T-helper 2 cell treated with Interferon-gamma antibody and Interleukin-4, amounts not matched to agents 5 μg/mL and 100 μg/mL, for 36 hours (primary cell): ENCODE data around the gene MTHFD1L.
"Not testable (repeated sequence)": the region's sequence is repeated elsewhere in the genome, so short reads cannot be mapped to it uniquely, and the experiment has no call there.

Source experiments
- DNase-seq: peaks from one replicate; pipeline ENCODE4 v3.0.0; 2021; ENCODE audit warnings: low spot score
- H3K27ac Mint-ChIP-seq: one replicate; pipeline ENCODE4 v1.8.0; 2021; ENCODE audit warnings: mild to moderate bottlenecking, mixed read lengths
- H3K27me3 Mint-ChIP-seq: one replicate; pipeline ENCODE4 v1.8.0; 2021; ENCODE audit warnings: low read depth, mixed read lengths
- H3K36me3 Mint-ChIP-seq: one replicate; pipeline ENCODE4 v1.8.0; 2021; ENCODE audit warnings: low read depth, mixed read lengths
- H3K4me1 Mint-ChIP-seq: one replicate; pipeline ENCODE4 v1.8.0; 2021; ENCODE audit warnings: low read depth, mixed read lengths
- H3K4me3 Mint-ChIP-seq: one replicate; pipeline ENCODE4 v1.8.0; 2022; ENCODE audit warnings: mild to moderate bottlenecking, moderate library complexity, mixed read lengths
- H3K9me3 Mint-ChIP-seq: one replicate; pipeline ENCODE4 v1.8.0; 2021; ENCODE audit warnings: mixed read lengths

MTHFD1L gene

GRCh38 chr6:151073146-151073545 lies 207.6 kb downstream of the MTHFD1L start:
- Mint-ChIP-seq H3K9me3 (peaks cover 11% of the 10 kb centered on the region), H3K4me1 (no peaks in the 10 kb centered on the region), H3K27ac (no peak overlapping the region), H3K27me3 (no peaks in the 10 kb centered on the region), H3K36me3 (peaks cover 20% of the 10 kb centered on the region), H3K4me3 (no peak overlapping the region)
- DNase-seq = no peak

GRCh38 chr6:151073701-151074100 lies 208.2 kb downstream of the MTHFD1L start:
- H3K4me1 Mint-ChIP-seq = no peaks in the 10 kb centered on the region
- no peaks in the 10 kb centered on the region for H3K27me3 Mint-ChIP-seq
- no peak for DNase-seq
- H3K27ac Mint-ChIP-seq = no peak overlapping the region
- H3K4me3 Mint-ChIP-seq = no peak overlapping the region
- H3K9me3 Mint-ChIP-seq = peaks cover 11% of the 10 kb centered on the region
- peaks cover 21% of the 10 kb centered on the region for H3K36me3 Mint-ChIP-seq

GRCh38 chr6:151075005-151075404 lies 209.5 kb downstream of the MTHFD1L start:
- Mint-ChIP-seq H3K27me3 (no peaks in the 10 kb centered on the region), H3K36me3 (peaks cover 26% of the 10 kb centered on the region), H3K27ac (no peak overlapping the region), H3K4me3 (no peak overlapping the region), H3K4me1 (no peaks in the 10 kb centered on the region), H3K9me3 (peaks cover 11% of the 10 kb centered on the region)
- DNase-seq = no peak

- no peak for DNase-seq
- Mint-ChIP-seq H3K4me1 (no peaks in the 10 kb centered on the region), H3K36me3 (peaks cover 24% of the 10 kb centered on the region), H3K27ac (no peak overlapping the region), H3K27me3 (no peaks in the 10 kb centered on the region), H3K9me3 (peaks cover 11% of the 10 kb centered on the region), H3K4me3 (no peak overlapping the region)
Measured at GRCh38 chr6:151075527-151075926, 210.0 kb downstream of the MTHFD1L start.

GRCh38 chr6:151075930-151076555 lies 210.5 kb downstream of the MTHFD1L start:
- DNase-seq = no peak
- H3K27me3 Mint-ChIP-seq = no peaks in the 10 kb centered on the region
- H3K9me3 Mint-ChIP-seq = peaks cover 11% of the 10 kb centered on the region
- H3K27ac Mint-ChIP-seq = no peak overlapping the region
- no peak overlapping the region for H3K4me3 Mint-ChIP-seq
- H3K4me1 Mint-ChIP-seq = peaks cover 3% of the 10 kb centered on the region
- H3K36me3 Mint-ChIP-seq = peaks cover 21% of the 10 kb centered on the region

GRCh38 chr6:151078655-151079054 lies 213.2 kb downstream of the MTHFD1L start:
- H3K27me3 Mint-ChIP-seq = no peaks in the 10 kb centered on the region
- H3K36me3 Mint-ChIP-seq = peaks cover 13% of the 10 kb centered on the region
- peaks cover 10% of the 10 kb centered on the region for H3K4me1 Mint-ChIP-seq
- peaks cover 11% of the 10 kb centered on the region for H3K9me3 Mint-ChIP-seq
- DNase-seq = no peak
- H3K27ac Mint-ChIP-seq = no peak overlapping the region
- no peak overlapping the region for H3K4me3 Mint-ChIP-seq

- Mint-ChIP-seq H3K27ac (no peak overlapping the region), H3K9me3 (no peaks in the 10 kb centered on the region), H3K27me3 (no peaks in the 10 kb centered on the region), H3K4me3 (no peak overlapping the region), H3K36me3 (peaks cover 11% of the 10 kb centered on the region), H3K4me1 (peaks cover 10% of the 10 kb centered on the region)
- no peak for DNase-seq
Measured at GRCh38 chr6:151081656-151082055, 216.2 kb downstream of the MTHFD1L start.

- Mint-ChIP-seq H3K9me3 (no peaks in the 10 kb centered on the region), H3K4me3 (no peak overlapping the region), H3K4me1 (peaks cover 10% of the 10 kb centered on the region), H3K27me3 (no peaks in the 10 kb centered on the region), H3K27ac (no peak overlapping the region), H3K36me3 (peaks cover 8% of the 10 kb centered on the region)
- no peak for DNase-seq
Measured at GRCh38 chr6:151082079-151082478, 216.6 kb downstream of the MTHFD1L start.

- H3K27me3 Mint-ChIP-seq = no peaks in the 10 kb centered on the region
- no peak overlapping the region for H3K4me3 Mint-ChIP-seq
- H3K9me3 Mint-ChIP-seq = no peaks in the 10 kb centered on the region
- peaks cover 10% of the 10 kb centered on the region for H3K4me1 Mint-ChIP-seq
- DNase-seq = no peak
- H3K36me3 Mint-ChIP-seq = peaks cover 2% of the 10 kb centered on the region
- H3K27ac Mint-ChIP-seq = no peak overlapping the region
Measured at GRCh38 chr6:151084275-151084674, 218.8 kb downstream of the MTHFD1L start.

- H3K9me3 Mint-ChIP-seq, H3K27ac Mint-ChIP-seq, H3K4me3 Mint-ChIP-seq, DNase-seq, H3K27me3 Mint-ChIP-seq, H3K36me3 Mint-ChIP-seq, H3K4me1 Mint-ChIP-seq: not testable (repeated sequence)
Measured at GRCh38 chr6:151087055-151087454, 221.6 kb downstream of the MTHFD1L start.

GRCh38 chr6:151087861-151088598 lies 222.5 kb downstream of the MTHFD1L start:
- peaks cover 3% of the 10 kb centered on the region for H3K4me1 Mint-ChIP-seq
- no peak overlapping the region for H3K4me3 Mint-ChIP-seq
- peaks cover 9% of the 10 kb centered on the region for H3K36me3 Mint-ChIP-seq
- DNase-seq = no peak
- no peaks in the 10 kb centered on the region for H3K9me3 Mint-ChIP-seq
- H3K27me3 Mint-ChIP-seq = no peaks in the 10 kb centered on the region
- no peak overlapping the region for H3K27ac Mint-ChIP-seq

- DNase-seq = no peak
- H3K4me1 Mint-ChIP-seq = peaks cover 3% of the 10 kb centered on the region
- no peaks in the 10 kb centered on the region for H3K27me3 Mint-ChIP-seq
- peaks cover 12% of the 10 kb centered on the region for H3K36me3 Mint-ChIP-seq
- H3K27ac Mint-ChIP-seq = no peak overlapping the region
- no peaks in the 10 kb centered on the region for H3K9me3 Mint-ChIP-seq
- no peak overlapping the region for H3K4me3 Mint-ChIP-seq
Measured at GRCh38 chr6:151088599-151088935, 223.1 kb downstream of the MTHFD1L start.

- no peaks in the 10 kb centered on the region for H3K27me3 Mint-ChIP-seq
- no peak for DNase-seq
- peaks cover 16% of the 10 kb centered on the region for H3K36me3 Mint-ChIP-seq
- peaks cover 3% of the 10 kb centered on the region for H3K4me1 Mint-ChIP-seq
- H3K4me3 Mint-ChIP-seq = no peak overlapping the region
- no peaks in the 10 kb centered on the region for H3K9me3 Mint-ChIP-seq
- no peak overlapping the region for H3K27ac Mint-ChIP-seq
Measured at GRCh38 chr6:151088963-151089362, 223.5 kb downstream of the MTHFD1L start.

GRCh38 chr6:151089978-151090377 lies 224.5 kb downstream of the MTHFD1L start:
- Mint-ChIP-seq H3K27me3 (no peaks in the 10 kb centered on the region), H3K4me1 (peaks cover 3% of the 10 kb centered on the region), H3K27ac (no peak overlapping the region), H3K36me3 (peaks cover 21% of the 10 kb centered on the region), H3K9me3 (no peaks in the 10 kb centered on the region), H3K4me3 (no peak overlapping the region)
- DNase-seq = no peak

GRCh38 chr6:151091571-151091970 lies 226.1 kb downstream of the MTHFD1L start:
- H3K27ac Mint-ChIP-seq = no peak overlapping the region
- H3K4me1 Mint-ChIP-seq = peaks cover 4% of the 10 kb centered on the region
- no peak for DNase-seq
- H3K36me3 Mint-ChIP-seq = peaks cover 29% of the 10 kb centered on the region
- H3K4me3 Mint-ChIP-seq = no peak overlapping the region
- no peaks in the 10 kb centered on the region for H3K27me3 Mint-ChIP-seq
- H3K9me3 Mint-ChIP-seq = no peaks in the 10 kb centered on the region
